ENCODE measurements around the gene SMTNL1. TPM values are rescaled to one million over a fixed set of nuclear protein-coding genes. Genes with fewer than 3 reads are reported as not detected.

SMTNL1 gene
- total RNA-seq (2014; rRNA removed; shearing (Covaris generic)): 4.5 and 5.6 TPM in 2 replicates

DNA sequence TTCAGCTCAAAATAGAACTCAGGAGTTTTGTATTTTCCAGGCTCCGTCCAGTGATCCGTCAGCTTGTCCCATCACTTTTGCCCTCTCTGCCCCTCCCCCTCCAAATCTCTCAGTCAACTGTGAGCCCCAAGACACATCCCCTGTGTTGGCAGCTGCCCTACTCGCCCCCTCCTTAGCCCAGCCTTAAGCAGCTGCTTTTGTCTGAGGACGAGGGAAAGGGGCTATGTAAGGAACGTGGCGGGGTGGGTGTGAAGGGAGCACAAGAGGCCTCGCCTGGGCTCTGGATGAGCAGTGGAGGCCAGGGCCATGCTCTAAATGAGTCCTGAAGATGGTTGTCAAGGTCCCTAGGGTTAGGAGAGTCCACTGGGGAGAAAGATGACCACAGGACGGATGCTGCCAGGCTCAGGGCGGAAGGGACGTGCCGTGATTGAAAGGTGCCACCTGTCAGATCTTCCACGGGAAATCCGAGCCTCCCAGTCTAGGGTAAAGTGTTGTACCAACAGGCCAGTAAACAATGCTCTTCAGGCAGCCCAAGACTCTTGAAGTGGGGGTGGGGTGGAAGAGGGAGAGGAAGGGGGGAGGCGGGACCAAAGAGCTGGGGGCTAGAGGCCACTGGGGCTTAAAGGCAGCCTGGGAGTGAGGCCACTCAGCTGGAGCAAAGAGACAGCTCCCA lies at the start of gene SMTNL1:
Gene SMTNL1 (plus strand): TSS at position 649 of the 673 bp plus-strand sequence. CDS start 5,048 bp downstream, outside the sequence.
- Histone ChIP-seq H3K9me3 (replicated peaks) (no peaks in the 10 kb centered on the region), H3K4me1 (peaks cover 43% of the 10 kb centered on the region), H3K4me3 (peak within 1 kb of the TSS; percentile 18), H3K27me3 (no peaks in the 10 kb centered on the region), H3K27ac (peak within 1 kb of the TSS; percentile 58), H3K36me3 (no peaks in the 10 kb centered on the region)
- peak; percentile 78 to 85 for DNase-seq

DNA sequence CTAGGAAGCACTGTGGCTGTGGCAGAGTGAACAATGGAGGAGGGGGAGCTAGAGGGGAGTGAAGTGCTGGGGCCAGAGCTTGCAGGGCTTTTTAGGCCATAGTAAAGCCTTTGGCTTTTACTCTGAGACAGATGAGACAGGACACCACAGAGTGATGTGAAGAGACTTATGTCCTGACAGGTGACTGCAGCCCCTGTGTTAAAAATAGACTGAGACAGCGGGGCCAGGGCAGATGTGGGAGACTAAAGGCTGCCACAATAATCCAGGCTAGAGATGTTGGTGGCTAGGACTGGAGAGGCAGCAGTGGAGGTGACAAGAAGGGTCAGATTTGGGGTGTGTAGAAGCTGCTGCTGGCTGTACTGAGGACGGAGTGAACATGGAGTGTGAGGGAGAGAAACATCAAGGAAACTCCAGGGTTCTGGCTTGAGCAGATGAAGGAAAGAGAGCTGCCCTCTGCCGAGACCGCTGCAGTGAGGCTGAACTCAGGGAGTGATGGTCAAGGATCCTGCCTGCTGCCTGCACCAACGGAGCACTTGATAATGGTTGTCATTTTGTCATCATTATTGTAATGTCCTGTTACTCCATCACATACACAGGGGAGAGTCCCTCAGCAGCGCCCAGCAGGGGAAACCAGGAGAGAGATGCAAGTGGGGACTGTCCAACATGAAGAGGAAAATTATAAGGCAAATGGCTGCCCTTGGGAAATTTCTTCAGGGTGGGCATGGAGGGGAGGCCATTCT lies 49.3 kb upstream of the SMTNL1 start:
- Histone ChIP-seq H3K27ac (no peak overlapping the region), H3K9me3 (replicated peaks) (no peaks in the 10 kb centered on the region), H3K27me3 (no peaks in the 10 kb centered on the region), H3K36me3 (no peaks in the 10 kb centered on the region), H3K4me3 (no peak overlapping the region), H3K4me1 (peaks cover 18% of the 10 kb centered on the region)
- peak; percentile 48 to 70 for DNase-seq

- DNase-seq: no peak
- Histone ChIP-seq H3K4me1 (peaks cover 15% of the 10 kb centered on the region), H3K4me3 (no peak overlapping the region), H3K9me3 (replicated peaks) (no peaks in the 10 kb centered on the region), H3K36me3 (no peaks in the 10 kb centered on the region), H3K27me3 (no peaks in the 10 kb centered on the region), H3K27ac (no peak overlapping the region)
Observed at GRCh38 chr11:57490456-57491248, 46.7 kb upstream of the SMTNL1 start.

DNA sequence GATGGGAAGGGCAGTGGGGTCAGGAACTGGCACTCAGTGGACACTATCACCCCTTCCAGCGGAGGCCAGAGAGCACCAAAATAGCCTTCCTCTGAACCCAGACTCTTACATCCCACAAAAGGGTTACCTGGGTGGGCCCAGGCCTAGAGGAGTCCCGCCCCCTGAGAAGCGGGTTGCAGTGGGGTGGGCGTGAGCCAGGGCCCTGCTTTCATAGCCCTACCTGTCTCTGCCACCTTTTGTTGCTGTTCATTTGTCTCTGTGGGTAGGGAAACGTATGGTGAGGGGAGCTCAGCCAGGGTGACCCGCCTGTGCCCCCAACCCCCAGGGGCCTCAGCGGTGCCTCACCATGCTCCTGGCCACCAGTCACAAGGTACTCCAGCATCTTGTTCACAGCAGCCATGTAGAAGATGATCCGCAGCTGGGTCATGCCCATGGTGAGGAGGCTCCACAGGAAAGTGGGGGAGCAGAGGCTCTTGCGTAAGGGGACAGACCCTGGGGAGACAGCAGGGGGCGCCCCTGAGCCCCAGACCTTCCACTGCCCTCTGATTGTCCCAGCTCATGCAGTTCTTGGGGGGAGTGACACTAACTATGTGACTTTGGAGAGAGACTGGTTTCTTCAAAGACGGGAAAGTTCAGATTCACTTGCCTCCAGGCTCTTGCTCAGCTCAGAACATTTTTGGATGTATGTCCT lies 45.9 kb upstream of the SMTNL1 start:
- Histone ChIP-seq H3K27me3 (no peaks in the 10 kb centered on the region), H3K9me3 (replicated peaks) (no peaks in the 10 kb centered on the region), H3K4me3 (no peak overlapping the region), H3K27ac (no peak overlapping the region), H3K4me1 (peaks cover 15% of the 10 kb centered on the region), H3K36me3 (no peaks in the 10 kb centered on the region)
- DNase-seq: peak; percentile 61 to 76

DNA sequence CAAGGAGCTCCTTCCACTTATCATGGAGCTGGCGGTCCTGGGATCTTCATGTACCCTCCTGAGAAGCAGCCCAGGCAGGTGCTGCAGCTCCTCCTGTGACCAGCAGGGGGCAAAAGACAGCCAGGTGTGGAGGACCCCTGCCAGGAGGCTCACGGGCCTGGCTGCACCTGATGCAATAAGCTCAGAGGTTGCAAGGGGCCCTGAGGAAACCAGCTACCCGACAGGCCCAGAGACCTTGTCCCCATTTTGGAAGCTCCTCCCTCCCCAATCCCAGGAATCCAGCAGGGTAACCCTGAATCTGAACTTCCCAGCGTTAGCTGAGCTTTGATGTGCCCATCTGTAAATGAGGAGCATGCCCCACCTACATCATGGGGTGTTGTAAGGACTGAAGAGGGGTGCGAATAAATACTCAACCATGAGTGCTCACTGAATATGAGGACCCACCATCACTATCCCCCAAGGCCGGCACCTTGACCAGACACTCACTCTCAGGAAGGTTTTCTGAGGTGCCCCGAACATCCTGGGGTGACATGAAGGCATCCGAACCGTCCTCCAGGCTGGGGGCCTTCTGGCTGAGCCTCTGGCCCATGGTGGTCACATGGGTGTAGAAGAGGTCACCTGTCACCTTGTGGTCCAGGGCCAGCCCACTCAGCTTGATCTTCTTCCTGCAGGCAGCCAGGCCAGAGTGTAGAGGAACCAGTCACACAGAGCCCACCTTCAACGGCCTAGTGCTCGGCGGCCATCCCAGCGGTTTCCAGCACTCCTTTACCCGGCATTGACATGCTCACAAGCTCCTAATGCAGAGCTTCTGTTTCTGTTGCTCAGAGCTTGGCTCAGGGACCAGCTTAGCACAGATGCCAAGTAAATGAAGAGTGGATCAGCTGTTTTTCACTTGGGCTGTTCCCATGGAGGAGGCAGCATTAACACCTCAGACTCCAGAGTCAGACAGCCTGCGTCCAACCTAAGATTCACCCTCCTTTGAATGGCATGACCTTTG lies 43.6 kb upstream of the SMTNL1 start:
- Histone ChIP-seq H3K27ac (no peak overlapping the region), H3K27me3 (no peaks in the 10 kb centered on the region)
- peak; percentile 38 to 64 for DNase-seq

GRCh38 chr11:57496109-57496820 lies 41.1 kb upstream of the SMTNL1 start:
- H3K27me3 ChIP-seq: no peaks in the 10 kb centered on the region
- peaks cover 8% of the 10 kb centered on the region; the same call in 1 of the 2 replicates for H3K4me1 ChIP-seq
- H3K4me3 ChIP-seq: no peak overlapping the region
- no peaks in the 10 kb centered on the region for H3K9me3 ChIP-seq (replicated peaks)
- H3K36me3 ChIP-seq: no peaks in the 10 kb centered on the region
- peak in 1 of 2 experiments; percentile 1 for DNase-seq
- H3K27ac ChIP-seq: no peak overlapping the region

More for the DNA sequence above, 43.6 kb upstream of the SMTNL1 start:
- H3K4me1 ChIP-seq: no peaks in the 10 kb centered on the region
- no peaks in the 10 kb centered on the region for H3K36me3 ChIP-seq
- H3K9me3 ChIP-seq (replicated peaks): no peaks in the 10 kb centered on the region
- H3K4me3 ChIP-seq: no peak overlapping the region

- H3K36me3 ChIP-seq: no peaks in the 10 kb centered on the region
- no peak for DNase-seq
- no peak overlapping the region for H3K4me3 ChIP-seq
- H3K4me1 ChIP-seq: peaks cover 8% of the 10 kb centered on the region; the same call in 1 of the 2 replicates
- H3K9me3 ChIP-seq (replicated peaks): no peaks in the 10 kb centered on the region
- H3K27ac ChIP-seq: no peak overlapping the region
- no peaks in the 10 kb centered on the region for H3K27me3 ChIP-seq
Observed at GRCh38 chr11:57497303-57498247, 39.8 kb upstream of the SMTNL1 start.

DNA sequence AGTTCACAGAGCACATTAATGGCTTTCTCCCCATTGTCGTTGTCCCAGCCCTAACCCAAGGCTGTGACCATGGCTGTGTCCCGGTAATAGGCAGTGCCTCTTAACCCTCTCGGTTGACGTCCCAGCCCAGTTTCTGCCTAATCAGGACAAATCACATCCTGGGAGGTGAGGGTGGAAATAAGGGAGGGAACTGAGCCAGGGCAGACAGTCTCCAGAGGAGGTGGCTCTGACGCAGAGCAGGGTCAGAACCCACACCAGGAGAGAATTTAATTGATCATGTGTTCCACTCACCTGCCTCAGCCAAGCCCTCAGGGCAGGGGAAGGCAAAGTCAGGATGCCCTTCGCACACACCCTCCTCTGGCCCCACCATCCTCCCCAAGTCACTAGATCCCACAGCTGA lies 38.9 kb upstream of the SMTNL1 start:
- H3K27me3 ChIP-seq: no peaks in the 10 kb centered on the region

GRCh38 chr11:57499413-57499982 lies 37.9 kb upstream of the SMTNL1 start:
- Histone ChIP-seq H3K4me3 (peak overlapping the region; percentile 47), H3K27me3 (no peaks in the 10 kb centered on the region), H3K4me1 (peaks cover 8% of the 10 kb centered on the region; the same call in 1 of the 2 replicates), H3K9me3 (replicated peaks) (no peaks in the 10 kb centered on the region), H3K36me3 (no peaks in the 10 kb centered on the region), H3K27ac (peak overlapping the region; percentile 45)
- DNase-seq: peak; percentile 99

More for the DNA sequence above, 38.9 kb upstream of the SMTNL1 start:
- Histone ChIP-seq H3K36me3 (no peaks in the 10 kb centered on the region), H3K4me3 (no peak overlapping the region), H3K27ac (no peak overlapping the region), H3K4me1 (peaks cover 8% of the 10 kb centered on the region; the same call in 1 of the 2 replicates), H3K9me3 (replicated peaks) (no peaks in the 10 kb centered on the region)
- no peak for DNase-seq

- no peak for DNase-seq
- H3K9me3 ChIP-seq (replicated peaks): no peaks in the 10 kb centered on the region
- no peaks in the 10 kb centered on the region for H3K27me3 ChIP-seq
- no peaks in the 10 kb centered on the region for H3K36me3 ChIP-seq
- H3K27ac ChIP-seq: peak overlapping the region; percentile 45
- H3K4me1 ChIP-seq: peaks cover 8% of the 10 kb centered on the region; the same call in 1 of the 2 replicates
- H3K4me3 ChIP-seq: peak overlapping the region; percentile 47
Observed at GRCh38 chr11:57499983-57500461, 37.4 kb upstream of the SMTNL1 start.

DNA sequence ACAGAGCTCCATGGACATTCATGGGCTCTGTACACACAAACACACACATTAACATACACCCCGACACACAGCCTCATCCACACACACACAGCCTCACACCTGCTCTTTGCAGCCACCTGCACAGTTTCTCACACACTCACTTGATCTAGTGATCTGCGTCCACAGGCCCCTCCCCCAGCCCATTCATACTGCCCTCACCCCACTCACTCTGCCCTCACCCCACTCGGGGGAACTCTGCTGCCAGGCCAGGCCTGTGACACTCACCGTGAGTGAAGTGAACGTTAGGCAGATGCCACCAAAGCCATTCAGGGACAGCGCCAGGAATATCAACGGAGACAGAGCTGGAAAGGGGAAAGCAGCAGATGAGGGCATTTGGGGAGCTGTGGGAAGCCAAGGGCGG lies 36.9 kb upstream of the SMTNL1 start:
- peaks cover 8% of the 10 kb centered on the region; the same call in 1 of the 2 replicates for H3K4me1 ChIP-seq
- no peaks in the 10 kb centered on the region for H3K36me3 ChIP-seq
- no peak overlapping the region for H3K4me3 ChIP-seq
- no peak for DNase-seq
- no peak overlapping the region; the same call in 1 of the 2 replicates for H3K27ac ChIP-seq
- no peaks in the 10 kb centered on the region for H3K27me3 ChIP-seq
- H3K9me3 ChIP-seq (replicated peaks): no peaks in the 10 kb centered on the region
